RWPE2 (cell line): Measurements from ENCODE around the gene KCNA3.

Source experiments
- ATAC-seq: fragments of 200-7000 bp; cut with Tn5 transposase; 3 replicates; pipeline ENCODE4 v1.9.1; 2021; ENCODE audit warnings: low read depth
- DNase-seq: peaks from one replicate; pipeline ENCODE4 v3.0.0-alpha.2; 2020; ENCODE audit warnings: low spot score
- H3K27ac ChIP-seq: fragments of 450-650 bp; 2 replicates; pipeline ENCODE4 v1.5.1; 2017; ENCODE audit warnings: mild to moderate bottlenecking; ENCODE audit not compliant: poor library complexity, severe bottlenecking
- H3K27me3 ChIP-seq: fragments of 250-450 bp; sonication (Bioruptor Pico); 2 replicates; pipeline ENCODE4 v1.5.1; 2021; ENCODE audit warnings: mild to moderate bottlenecking, moderate library complexity; ENCODE audit not compliant: insufficient read depth, poor library complexity, severe bottlenecking
- H3K36me3 ChIP-seq: fragments of 250-450 bp; sonication (Bioruptor Pico); 2 replicates; pipeline ENCODE4 v1.5.1; 2020; ENCODE audit warnings: low read depth, mild to moderate bottlenecking, moderate library complexity
- H3K4me1 ChIP-seq: fragments of 250-450 bp; sonication (Bioruptor Pico); 2 replicates; pipeline ENCODE4 v1.5.1; 2021; ENCODE audit warnings: mild to moderate bottlenecking, moderate library complexity; ENCODE audit not compliant: insufficient read depth, poor library complexity, severe bottlenecking
- H3K4me3 ChIP-seq: fragments of 250-450 bp; sonication (Bioruptor Pico); 2 replicates; pipeline ENCODE4 v1.5.1; 2021; ENCODE audit warnings: mild to moderate bottlenecking, moderate library complexity; ENCODE audit not compliant: severe bottlenecking
- H3K9me3 ChIP-seq: fragments of 250-450 bp; sonication (Bioruptor Pico); 2 replicates; pipeline ENCODE4 v1.5.1; 2021; ENCODE audit warnings: mild to moderate bottlenecking, moderate library complexity; ENCODE audit not compliant: severe bottlenecking
- CTCF ChIP-seq: fragments of 450-650 bp; IDR thresholded peaks from one replicate; pipeline ENCODE4 v1.5.1; 2017; ENCODE audit warnings: mild to moderate bottlenecking, moderate library complexity; ENCODE audit not compliant: poor library complexity, severe bottlenecking

Gene KCNA3

GRCh38 chr1:110684491-110684890, 9.8 kb upstream of the KCNA3 start:
- peaks cover 2% of the 10 kb centered on the region for H3K9me3 ChIP-seq
- peaks cover 22% of the 10 kb centered on the region for H3K4me1 ChIP-seq
- no peak overlapping the region for H3K27ac ChIP-seq
- TF ChIP-seq CTCF: no peak
- H3K27me3 ChIP-seq: peaks cover 6% of the 10 kb centered on the region
- no peak overlapping the region for H3K4me3 ChIP-seq
- no peak; the same call in 2 of the 3 replicates for ATAC-seq
- no peak for DNase-seq
- no peaks in the 10 kb centered on the region for H3K36me3 ChIP-seq

- DNase-seq: no peak
- Histone ChIP-seq H3K4me1 (peaks cover 22% of the 10 kb centered on the region), H3K4me3 (no peak overlapping the region), H3K36me3 (no peaks in the 10 kb centered on the region), H3K9me3 (no peaks in the 10 kb centered on the region), H3K27me3 (peaks cover 6% of the 10 kb centered on the region), H3K27ac (no peak overlapping the region)
- TF ChIP-seq CTCF: no peak
- no peak for ATAC-seq
Observed at GRCh38 chr1:110682898-110683297, 8.2 kb upstream of the KCNA3 start.

DNA sequence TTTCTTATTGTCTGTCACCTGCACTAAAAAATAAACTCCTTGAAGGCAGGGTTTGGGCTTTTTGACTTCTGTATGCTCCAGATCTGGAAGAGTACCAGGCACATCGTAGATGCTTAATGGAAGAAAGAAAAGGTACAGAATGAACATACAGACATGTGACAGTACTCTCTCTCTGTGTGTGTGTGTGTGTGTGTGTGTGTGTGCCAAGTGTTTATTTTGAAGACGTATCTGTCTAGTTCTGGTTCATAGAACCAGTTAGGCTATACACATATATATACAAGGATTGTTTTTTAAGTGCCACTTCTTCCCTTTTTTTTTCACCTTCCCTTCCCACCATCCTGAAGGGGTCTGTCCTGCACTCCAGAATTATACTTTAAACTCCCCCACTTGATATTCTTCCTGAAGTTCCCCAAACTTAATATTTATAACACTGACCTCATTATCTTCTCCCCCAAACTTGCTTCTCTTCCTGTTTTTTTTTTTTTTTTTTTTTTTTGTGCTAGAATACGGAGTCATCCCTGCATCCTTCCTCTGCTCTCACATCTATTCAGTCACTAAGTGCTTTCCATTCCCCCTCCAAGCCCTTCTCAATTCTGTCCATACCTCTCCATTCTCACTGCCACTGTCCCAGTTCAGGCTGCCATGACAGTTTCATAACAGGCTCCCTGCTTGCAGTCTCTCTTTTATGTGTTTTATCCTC, 5.4 kb upstream of the KCNA3 start:
- Histone ChIP-seq H3K36me3 (no peaks in the 10 kb centered on the region), H3K4me1 (peaks cover 12% of the 10 kb centered on the region), H3K9me3 (no peaks in the 10 kb centered on the region), H3K4me3 (no peak overlapping the region), H3K27ac (no peak overlapping the region), H3K27me3 (peaks cover 26% of the 10 kb centered on the region)
- ATAC-seq (no peak), DNase-seq (no peak)
- no peak for TF ChIP-seq CTCF

GRCh38 chr1:110677526-110677925, 2.8 kb upstream of the KCNA3 start:
- no peak overlapping the region for H3K4me3 ChIP-seq
- DNase-seq: no peak
- no peak overlapping the region for H3K27ac ChIP-seq
- peaks cover 48% of the 10 kb centered on the region for H3K27me3 ChIP-seq
- TF ChIP-seq CTCF: no peak
- H3K4me1 ChIP-seq: peaks cover 3% of the 10 kb centered on the region
- no peaks in the 10 kb centered on the region for H3K9me3 ChIP-seq
- ATAC-seq: no peak
- no peaks in the 10 kb centered on the region for H3K36me3 ChIP-seq

DNA sequence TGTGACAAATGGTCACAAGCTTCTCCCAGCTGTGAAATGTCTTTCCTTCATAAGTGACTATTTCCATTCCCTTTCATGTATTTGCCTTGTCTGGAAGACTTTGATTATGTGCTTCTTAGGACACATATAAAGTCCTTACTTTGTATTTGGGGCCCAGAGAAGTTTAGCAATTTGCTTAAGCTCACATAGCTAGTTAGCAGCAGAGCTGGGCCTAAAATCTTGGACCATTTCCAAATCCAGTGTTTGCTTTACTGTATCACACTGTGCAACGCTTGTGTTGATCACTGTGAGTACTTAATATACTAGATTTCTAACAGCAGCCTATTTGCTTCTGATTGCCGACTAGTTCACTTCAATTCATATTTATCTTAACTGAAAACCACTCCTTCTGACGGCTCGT, 2.2 kb upstream of the KCNA3 start:
- DNase-seq: no peak
- H3K4me1 ChIP-seq: no peaks in the 10 kb centered on the region
- H3K27ac ChIP-seq: no peak overlapping the region
- no peak for TF ChIP-seq CTCF
- no peak overlapping the region for H3K4me3 ChIP-seq
- no peaks in the 10 kb centered on the region for H3K36me3 ChIP-seq
- no peaks in the 10 kb centered on the region for H3K9me3 ChIP-seq
- peaks cover 52% of the 10 kb centered on the region for H3K27me3 ChIP-seq
- ATAC-seq: no peak
